ENCODE measurements around the gene HPSE2. TPM values are rescaled to one million over a fixed set of nuclear protein-coding genes. Genes with fewer than 3 reads are reported as not detected.

The HPSE2 gene
- total and polyA plus RNA-seq, 4 donors, result 0.05 TPM; not detected in 3

GRCh38 chr10:98646998-98647917, 588.4 kb downstream of the HPSE2 start:
- Histone ChIP-seq H3K27ac (ENCODE audit: low read depth in 1 of 2, low read length in 2 of 2) (no peak overlapping the region), H3K9me3 (ENCODE audit: control insufficient read depth in 4 of 4, low read length in 3 of 4) (no peaks in the 10 kb centered on the region), H3K27me3 (ENCODE audit: control insufficient read depth in 4 of 4, insufficient read depth in 4 of 4, low read length in 3 of 4) (peaks cover 0 to 12% (median 0%) of the 10 kb centered on the region in 4 donors), H3K4me1 (ENCODE audit: control insufficient read depth in 4 of 4, insufficient read depth in 4 of 4, low read length in 3 of 4) (no peaks in the 10 kb centered on the region), H3K4me3 (ENCODE audit: low read depth in 1 of 3, low read length in 3 of 3) (no peak overlapping the region), H3K9ac (ENCODE audit: low read depth in 1 of 2, low read length in 2 of 2) (no peak overlapping the region), H3K36me3 (ENCODE audit: control insufficient read depth in 4 of 4, insufficient read depth in 3 of 4, low read depth in 1 of 4, low read length in 3 of 4) (no peaks in the 10 kb centered on the region)
- no peak for DNase-seq (ENCODE audit: low spot score)
- TF ChIP-seq GABPA (IDR thresholded peaks at IDR 0.05 in 1 of 2, conservative IDR thresholded peaks at IDR 0.05 in 1 of 2) (no peak), ATF3 (IDR thresholded peaks at IDR 0.05) (no peak), FOXA1 (IDR thresholded peaks at IDR 0.05) (no peak), RAD21 (IDR thresholded peaks at IDR 0.05) (no peak), HNF4G (IDR thresholded peaks at IDR 0.05) (no peak), RXRA (IDR thresholded peaks at IDR 0.05) (no peak), CTCF (IDR thresholded peaks at IDR 0.05; ENCODE audit: low read depth, low read length, missing input control) (no peak), REST (IDR thresholded peaks at IDR 0.05) (no peak), EGR1 (IDR thresholded peaks at IDR 0.05; ENCODE audit: low read depth in 2 of 2) (no peak), NR2F2 (IDR thresholded peaks at IDR 0.05) (no peak), TAF1 (conservative IDR thresholded peaks at IDR 0.05) (no peak), YY1 (IDR thresholded peaks at IDR 0.05) (no peak), MAX (IDR thresholded peaks at IDR 0.05) (no peak), HNF4A (conservative IDR thresholded peaks at IDR 0.05) (no peak), SP1 (IDR thresholded peaks at IDR 0.05) (no peak), JUND (IDR thresholded peaks at IDR 0.05) (no peak), FOXA2 (IDR thresholded peaks at IDR 0.05) (no peak), ZBTB33 (IDR thresholded peaks at IDR 0.05) (no peak)
- 29% methylated on average over 6 of the region's 6 CpGs for WGBS
